ENCODE data around the gene TRIP10. TPM values are rescaled to one million over a fixed set of nuclear protein-coding genes. Genes with fewer than 3 reads are reported as not detected.
A peak's percentile ranks its signal among the peaks of the same experiment; 100 is the strongest.

Gene TRIP10
- total RNA-seq, 2 donors from 2014 or later = 111 to 116 TPM

DNA sequence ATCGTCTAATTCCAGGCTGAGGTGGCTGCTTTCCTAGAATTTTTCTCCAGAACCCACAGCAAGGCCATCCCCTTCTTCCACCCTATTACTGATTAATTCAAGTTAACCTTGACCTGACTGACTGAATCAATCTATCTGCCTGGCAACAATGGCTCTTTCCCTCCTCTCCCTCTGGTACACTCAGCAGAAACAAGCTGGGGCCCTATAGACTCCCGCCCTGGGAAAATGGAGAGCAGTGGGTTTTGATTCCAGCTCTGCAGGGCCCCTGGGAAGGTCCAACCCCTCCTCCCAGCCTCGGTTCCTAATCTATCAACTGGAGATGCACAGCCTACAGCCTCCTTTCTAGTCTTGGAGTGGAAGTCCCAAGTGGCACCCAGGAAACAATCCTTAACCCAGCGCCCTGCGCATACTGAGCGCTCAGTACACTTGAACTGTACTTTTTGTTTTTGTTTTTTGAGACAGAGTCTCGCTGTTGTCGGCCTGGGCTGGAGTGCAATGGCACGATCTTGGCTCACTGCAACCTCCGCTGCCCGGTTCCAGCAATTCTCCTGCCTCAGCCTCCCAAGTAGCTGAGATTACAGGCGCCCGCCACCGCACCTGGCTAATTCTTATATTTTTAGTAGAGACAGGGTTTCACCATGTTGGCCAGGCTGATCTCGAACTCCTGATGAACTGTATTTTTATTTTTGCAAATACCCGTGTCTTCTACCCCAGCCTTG lies 13.8 kb upstream of the TRIP10 start:
- Histone ChIP-seq H3K36me3 (ENCODE audit: control insufficient read depth, insufficient read depth, low read length) (no peaks in the 10 kb centered on the region), H3K4me3 (ENCODE audit: low read length) (no peak overlapping the region), H3K27me3 (ENCODE audit: control insufficient read depth, insufficient read depth, low read length, poor library complexity, severe bottlenecking) (no peaks in the 10 kb centered on the region), H3K4me1 (ENCODE audit: control insufficient read depth, insufficient read depth, low read length) (no peaks in the 10 kb centered on the region), H3K9ac (ENCODE audit: extremely low read depth, low read length, poor library complexity, severe bottlenecking) (no peak overlapping the region), H3K9me3 (ENCODE audit: control insufficient read depth, low read length) (no peaks in the 10 kb centered on the region), H3K27ac (ENCODE audit: low read depth, low read length) (no peak overlapping the region)
- no peak for DNase-seq
- H3K36me3 Mint-ChIP-seq (ENCODE audit: low read depth) = peaks cover 9% of the 10 kb centered on the region
- WGBS, 2 experiments (ENCODE audit: insufficient coverage in 1 of 2, insufficient read length in 1 of 2) = 88 to 92% methylated on average over 12 to 16 of the region's 16 CpGs
- no peak overlapping the region for H3K27ac Mint-ChIP-seq
- H3K27me3 Mint-ChIP-seq (ENCODE audit: insufficient read depth) = no peaks in the 10 kb centered on the region
- H3K4me3 Mint-ChIP-seq = no peak overlapping the region
- H3K4me1 Mint-ChIP-seq = peaks cover 10% of the 10 kb centered on the region
- TF ChIP-seq, protein P1, sequence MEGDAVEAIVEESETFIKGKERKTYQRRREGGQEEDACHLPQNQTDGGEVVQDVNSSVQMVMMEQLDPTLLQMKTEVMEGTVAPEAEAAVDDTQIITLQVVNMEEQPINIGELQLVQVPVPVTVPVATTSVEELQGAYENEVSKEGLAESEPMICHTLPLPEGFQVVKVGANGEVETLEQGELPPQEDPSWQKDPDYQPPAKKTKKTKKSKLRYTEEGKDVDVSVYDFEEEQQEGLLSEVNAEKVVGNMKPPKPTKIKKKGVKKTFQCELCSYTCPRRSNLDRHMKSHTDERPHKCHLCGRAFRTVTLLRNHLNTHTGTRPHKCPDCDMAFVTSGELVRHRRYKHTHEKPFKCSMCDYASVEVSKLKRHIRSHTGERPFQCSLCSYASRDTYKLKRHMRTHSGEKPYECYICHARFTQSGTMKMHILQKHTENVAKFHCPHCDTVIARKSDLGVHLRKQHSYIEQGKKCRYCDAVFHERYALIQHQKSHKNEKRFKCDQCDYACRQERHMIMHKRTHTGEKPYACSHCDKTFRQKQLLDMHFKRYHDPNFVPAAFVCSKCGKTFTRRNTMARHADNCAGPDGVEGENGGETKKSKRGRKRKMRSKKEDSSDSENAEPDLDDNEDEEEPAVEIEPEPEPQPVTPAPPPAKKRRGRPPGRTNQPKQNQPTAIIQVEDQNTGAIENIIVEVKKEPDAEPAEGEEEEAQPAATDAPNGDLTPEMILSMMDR (conservative IDR thresholded peaks at IDR 0.05) = no peak
- H3K9me3 Mint-ChIP-seq = peaks cover 8% of the 10 kb centered on the region

DNA sequence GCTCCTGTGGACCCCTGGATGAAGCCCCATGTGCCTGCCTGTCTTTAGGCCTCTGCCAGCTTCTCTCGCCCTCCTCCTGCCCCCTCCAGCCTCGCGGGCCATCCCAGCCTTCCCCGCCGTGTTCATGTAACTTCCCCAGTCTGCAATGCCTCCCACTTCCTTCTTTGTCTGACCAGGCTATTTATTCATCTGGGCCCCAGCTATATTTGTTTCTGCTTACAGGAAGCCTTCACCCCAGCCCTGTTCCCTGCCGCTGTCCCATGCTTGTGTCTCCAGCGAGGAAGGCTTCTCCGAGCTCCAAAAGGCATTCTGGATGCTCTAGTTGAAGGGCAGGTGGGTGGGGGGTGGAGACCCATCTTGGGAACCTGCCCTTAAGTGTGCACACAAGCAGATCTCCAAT lies 11.1 kb upstream of the TRIP10 start:
- H3K4me3 Mint-ChIP-seq = no peak overlapping the region
- Histone ChIP-seq H3K36me3 (ENCODE audit: control insufficient read depth, insufficient read depth, low read length) (peaks cover 12% of the 10 kb centered on the region), H3K9ac (ENCODE audit: extremely low read depth, low read length, poor library complexity, severe bottlenecking) (no peak overlapping the region), H3K4me1 (ENCODE audit: control insufficient read depth, insufficient read depth, low read length) (no peaks in the 10 kb centered on the region), H3K27me3 (ENCODE audit: control insufficient read depth, insufficient read depth, low read length, poor library complexity, severe bottlenecking) (no peaks in the 10 kb centered on the region), H3K4me3 (ENCODE audit: low read length) (no peak overlapping the region), H3K9me3 (ENCODE audit: control insufficient read depth, low read length) (no peaks in the 10 kb centered on the region), H3K27ac (ENCODE audit: low read depth, low read length) (no peak overlapping the region)
- H3K4me1 Mint-ChIP-seq = peaks cover 7% of the 10 kb centered on the region
- TF ChIP-seq, protein P1 (conservative IDR thresholded peaks at IDR 0.05) = no peak
- H3K9me3 Mint-ChIP-seq = peaks cover 8% of the 10 kb centered on the region
- H3K36me3 Mint-ChIP-seq (ENCODE audit: low read depth) = peaks cover 18% of the 10 kb centered on the region
- WGBS, 2 experiments (ENCODE audit: insufficient coverage in 1 of 2, insufficient read length in 1 of 2) = 78 to 79% methylated on average over 7 to 8 of the region's 8 CpGs
- DNase-seq = peak; percentile 40
- peak overlapping the region; percentile 72 for H3K27ac Mint-ChIP-seq
- H3K27me3 Mint-ChIP-seq (ENCODE audit: insufficient read depth) = no peaks in the 10 kb centered on the region

DNA sequence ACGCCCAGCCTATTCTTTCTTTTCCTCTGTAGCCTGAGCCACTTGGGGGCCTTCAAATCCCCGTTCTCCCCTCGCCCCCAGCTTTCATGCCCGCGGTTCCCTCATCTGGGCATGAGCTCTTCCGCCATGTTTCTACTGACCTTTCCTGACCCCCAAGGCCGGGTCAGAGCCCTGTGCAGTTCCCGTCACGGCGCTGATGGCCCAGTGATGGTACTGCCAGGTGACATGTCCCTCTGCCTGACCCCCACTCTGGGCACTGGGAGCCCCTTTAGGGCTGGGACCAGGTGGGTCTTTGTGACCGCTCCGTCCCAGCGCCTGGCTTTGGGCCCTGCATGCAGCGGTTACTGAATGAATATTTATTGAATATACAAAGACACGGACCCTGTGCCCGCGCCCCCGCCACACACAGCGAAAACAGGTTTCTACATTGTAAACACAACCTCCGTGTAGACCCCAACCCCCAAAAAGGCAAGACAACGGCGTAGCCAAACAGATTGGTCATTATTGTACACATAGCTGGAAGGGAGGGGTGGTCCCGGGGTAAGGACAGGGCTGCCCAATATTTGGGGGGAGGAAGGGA lies 9.8 kb upstream of the TRIP10 start:
- H3K4me3 Mint-ChIP-seq = no peak overlapping the region
- peaks cover 3% of the 10 kb centered on the region for H3K4me1 Mint-ChIP-seq
- H3K9me3 Mint-ChIP-seq = peaks cover 8% of the 10 kb centered on the region
- Histone ChIP-seq H3K36me3 (ENCODE audit: control insufficient read depth, insufficient read depth, low read length) (peaks cover 14% of the 10 kb centered on the region), H3K4me3 (ENCODE audit: low read length) (no peak overlapping the region), H3K27ac (ENCODE audit: low read depth, low read length) (no peak overlapping the region), H3K4me1 (ENCODE audit: control insufficient read depth, insufficient read depth, low read length) (no peaks in the 10 kb centered on the region), H3K9ac (ENCODE audit: extremely low read depth, low read length, poor library complexity, severe bottlenecking) (no peak overlapping the region), H3K27me3 (ENCODE audit: control insufficient read depth, insufficient read depth, low read length, poor library complexity, severe bottlenecking) (no peaks in the 10 kb centered on the region), H3K9me3 (ENCODE audit: control insufficient read depth, low read length) (no peaks in the 10 kb centered on the region)
- peaks cover 28% of the 10 kb centered on the region for H3K36me3 Mint-ChIP-seq (ENCODE audit: low read depth)
- no peaks in the 10 kb centered on the region for H3K27me3 Mint-ChIP-seq (ENCODE audit: insufficient read depth)
- DNase-seq = no peak
- 95 to 98% methylated on average over 14 to 23 of the region's 23 CpGs for WGBS, 2 experiments (ENCODE audit: insufficient coverage in 1 of 2, insufficient read length in 1 of 2)
- no peak overlapping the region for H3K27ac Mint-ChIP-seq
- TF ChIP-seq, protein P1 (conservative IDR thresholded peaks at IDR 0.05) = no peak

Data from endodermal cell (in vitro differentiated cells).